ENCODE data around the gene APLNR. TPM values are rescaled to one million over a fixed set of nuclear protein-coding genes. Genes with fewer than 3 reads are reported as not detected.

Gene APLNR
- total RNA-seq, 6 experiments from 2014 or later: 1.1 to 3.6 (median 2.1) TPM

- Histone ChIP-seq H3K9me3 (no peaks in the 10 kb centered on the region), H3K27me3 (no peaks in the 10 kb centered on the region), H3K4me3 (no peak overlapping the region), H3K36me3 (no peaks in the 10 kb centered on the region), H3K27ac (no peak overlapping the region), H3K4me1 (peaks cover 0 to 18% (median 7%) of the 10 kb centered on the region in 4 donors)
- intact Hi-C loops (cut with DNase I): no loop called here
- WGBS (ENCODE audit: insufficient coverage, low coverage, low lambda C conversion rate, missing lambda C conversion rate): 31% methylated on average over 1 of the region's 1 CpG
- TF ChIP-seq POLR2A (IDR thresholded peaks at IDR 0.05): no peak
- ATAC-seq: no peak
- no peak for DNase-seq
Observed at GRCh38 chr11:57274904-57275498, 38.0 kb upstream of the APLNR start.

- ATAC-seq: no peak
- DNase-seq: no peak
- Histone ChIP-seq H3K4me3 (no peak overlapping the region), H3K27me3 (no peaks in the 10 kb centered on the region), H3K4me1 (peaks cover 0 to 18% (median 7%) of the 10 kb centered on the region in 4 donors), H3K27ac (no peak overlapping the region), H3K9me3 (no peaks in the 10 kb centered on the region), H3K36me3 (no peaks in the 10 kb centered on the region)
- TF ChIP-seq POLR2A (IDR thresholded peaks at IDR 0.05): no peak
- intact Hi-C loops (cut with DNase I): no loop called here
- whole genome bisulfite sequencing (ENCODE audit: insufficient coverage, low coverage, low lambda C conversion rate, missing lambda C conversion rate): 96% methylated on average over 3 of the region's 4 CpGs
Observed at GRCh38 chr11:57273448-57274058, 36.5 kb upstream of the APLNR start.

- Histone ChIP-seq H3K9me3 (no peaks in the 10 kb centered on the region), H3K27me3 (no peaks in the 10 kb centered on the region), H3K27ac (no peak overlapping the region), H3K4me1 (no peaks in the 10 kb centered on the region), H3K36me3 (no peaks in the 10 kb centered on the region), H3K4me3 (no peak overlapping the region)
- TF ChIP-seq CTCF (IDR thresholded peaks at IDR 0.05): no peak
- TF ChIP-seq POLR2A (IDR thresholded peaks at IDR 0.05): no peak
- ATAC-seq: peak; percentile 39 to 66 (median 44)
- no CpG with 5 or more reads among the region's 3 CpGs for WGBS (ENCODE audit: insufficient coverage, low coverage, low lambda C conversion rate, missing lambda C conversion rate)
- intact Hi-C loops (cut with DNase I): no loop called here
- DNase-seq: no peak
Observed at GRCh38 chr11:57269571-57270021, 32.5 kb upstream of the APLNR start.

GRCh38 chr11:57266157-57266556, 29.1 kb upstream of the APLNR start:
- no peak for ATAC-seq
- intact Hi-C loops (cut with DNase I): no loop called here

GRCh38 chr11:57263351-57263750, 26.3 kb upstream of the APLNR start:
- TF ChIP-seq POLR2A (IDR thresholded peaks at IDR 0.05) (no peak), CTCF (IDR thresholded peaks at IDR 0.05) (no peak)
- H3K4me1 ChIP-seq: no peaks in the 10 kb centered on the region
- ATAC-seq (no peak), DNase-seq (no peak)
- intact Hi-C loops (cut with DNase I): no loop called here
- 77% methylated on average over 7 of the region's 7 CpGs for WGBS (ENCODE audit: insufficient coverage, low coverage, low lambda C conversion rate, missing lambda C conversion rate)
- no peaks in the 10 kb centered on the region for H3K9me3 ChIP-seq
- H3K27ac ChIP-seq: no peak overlapping the region
- H3K4me3 ChIP-seq: no peak overlapping the region
- no peaks in the 10 kb centered on the region for H3K36me3 ChIP-seq
- H3K27me3 ChIP-seq: no peaks in the 10 kb centered on the region

More at GRCh38 chr11:57266157-57266556, 29.1 kb upstream of the APLNR start:
- H3K27ac ChIP-seq: no peak overlapping the region
- H3K27me3 ChIP-seq: no peaks in the 10 kb centered on the region
- H3K4me1 ChIP-seq: no peaks in the 10 kb centered on the region
- H3K9me3 ChIP-seq: no peaks in the 10 kb centered on the region
- no peak for DNase-seq
- no peak for TF ChIP-seq CTCF (IDR thresholded peaks at IDR 0.05)
- TF ChIP-seq POLR2A (IDR thresholded peaks at IDR 0.05): no peak
- no peaks in the 10 kb centered on the region for H3K36me3 ChIP-seq
- H3K4me3 ChIP-seq: no peak overlapping the region

All from right lobe of liver (tissue), 6 donors.